ENCODE results near the gene MYOZ3.

MYOZ3 gene

DNA sequence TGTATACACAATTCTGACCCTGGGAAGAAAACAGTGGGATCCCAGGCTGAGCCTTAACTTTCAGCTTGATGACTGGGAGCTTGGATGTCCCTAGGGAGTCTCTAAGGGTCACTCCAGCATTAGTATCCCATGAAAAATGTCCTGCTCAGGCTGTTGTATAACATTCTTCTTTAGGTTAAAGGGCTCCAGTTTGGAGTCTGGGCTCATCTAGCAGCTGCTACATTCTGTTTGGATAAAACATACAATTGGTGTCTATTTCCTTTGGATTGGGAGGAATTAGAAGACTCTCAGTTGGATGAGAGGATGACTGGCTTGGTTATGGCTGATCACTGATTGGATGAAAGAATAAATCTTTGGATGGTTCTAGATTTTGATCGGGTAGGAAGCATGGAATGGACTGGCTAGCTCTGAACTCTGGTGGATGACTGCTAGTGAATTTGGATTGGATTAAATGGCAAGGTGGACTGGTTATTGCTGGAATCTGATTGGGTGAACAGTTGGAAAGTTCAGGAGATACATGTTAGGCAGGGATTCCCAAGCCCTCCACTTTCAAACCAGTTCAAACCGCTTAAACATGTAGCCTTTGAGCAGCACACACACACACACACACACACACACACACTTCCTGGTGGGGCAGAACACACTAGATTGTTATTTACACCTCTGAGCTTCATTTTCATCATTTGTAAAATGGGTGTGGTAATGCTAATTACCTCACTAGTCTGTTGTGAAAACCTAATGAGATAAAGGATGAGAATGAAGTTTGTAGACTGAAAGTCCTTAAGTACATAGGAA is 7.1 kb upstream of the MYOZ3 start:
- no peak for TF ChIP-seq GATA2 (IDR thresholded peaks at IDR 0.05; ENCODE audit: low read depth, low read length)
- no peak for TF ChIP-seq GATA3 (IDR thresholded peaks at IDR 0.05; ENCODE audit: low read depth, low read length)

DNA sequence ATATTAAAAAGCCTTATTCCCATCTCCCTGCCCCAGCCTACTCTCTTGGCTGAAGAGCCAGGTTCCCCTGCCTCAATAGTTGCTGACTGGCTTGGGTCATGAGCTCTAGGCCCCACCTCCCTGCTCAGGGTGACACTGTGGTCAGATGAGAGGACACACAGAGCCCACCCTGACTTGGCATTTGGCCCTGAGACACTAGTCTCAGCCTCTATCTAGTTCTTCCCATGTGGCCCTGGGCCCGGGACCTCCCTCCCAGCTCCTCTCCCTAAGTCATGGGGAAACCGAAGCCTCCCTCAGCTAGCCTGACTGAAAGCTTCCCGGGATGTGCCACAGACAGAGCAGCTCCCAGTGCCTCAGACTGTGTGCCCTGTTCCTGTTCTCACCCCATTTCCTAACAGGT is 5.8 kb upstream of the MYOZ3 start:
- no peak for TF ChIP-seq GATA3 (IDR thresholded peaks at IDR 0.05; ENCODE audit: low read depth, low read length)
- TF ChIP-seq GATA2 (IDR thresholded peaks at IDR 0.05; ENCODE audit: low read depth, low read length): no peak

DNA sequence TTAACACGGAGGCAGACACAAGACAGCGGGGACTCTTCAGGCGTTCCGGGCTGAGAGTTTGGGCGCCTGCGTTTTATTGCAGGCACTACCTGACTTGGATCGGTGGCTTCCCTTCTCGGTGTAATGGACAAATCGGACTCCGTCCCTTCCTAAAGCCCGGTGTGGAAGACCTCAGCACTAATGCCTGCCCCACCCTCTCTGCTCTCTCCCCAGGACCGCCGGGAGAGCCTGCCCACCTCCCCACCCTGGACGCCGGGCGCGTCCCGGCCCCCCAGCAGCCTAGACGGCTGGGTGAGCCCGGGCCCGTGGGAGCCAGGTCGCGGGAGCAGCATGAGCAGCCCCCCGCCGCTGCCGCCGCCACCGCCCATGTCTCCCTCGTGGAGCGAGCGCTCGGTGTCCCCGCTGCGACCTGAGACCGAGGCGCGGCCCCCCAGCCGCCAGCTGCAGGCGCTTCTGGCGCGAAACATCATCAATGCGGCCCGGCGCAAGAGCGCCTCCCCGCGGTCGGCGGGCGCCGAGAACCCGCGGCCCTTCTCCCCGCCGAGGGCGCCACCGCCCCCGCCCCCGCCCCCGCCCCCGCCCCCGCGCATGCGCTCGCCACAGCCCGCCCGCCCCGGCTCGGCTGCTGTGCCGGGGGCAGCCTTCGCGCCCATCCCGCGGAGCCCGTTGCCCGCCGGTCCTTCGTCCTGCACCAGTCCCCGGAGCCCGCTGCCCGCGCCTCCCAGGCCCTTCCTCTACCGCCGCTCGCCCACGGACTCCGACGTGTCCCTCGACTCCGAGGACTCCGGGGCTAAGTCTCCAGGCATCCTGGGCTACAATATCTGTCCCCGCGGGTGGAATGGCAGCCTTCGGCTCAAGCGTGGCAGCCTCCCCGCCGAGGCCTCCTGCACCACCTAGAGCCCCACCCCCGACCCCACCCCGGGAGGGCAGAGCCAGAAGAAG is 4.6 kb upstream of the MYOZ3 start:
- no peak for TF ChIP-seq GATA3 (IDR thresholded peaks at IDR 0.05; ENCODE audit: low read depth, low read length)
- TF ChIP-seq GATA2 (IDR thresholded peaks at IDR 0.05; ENCODE audit: low read depth, low read length): no peak

DNA sequence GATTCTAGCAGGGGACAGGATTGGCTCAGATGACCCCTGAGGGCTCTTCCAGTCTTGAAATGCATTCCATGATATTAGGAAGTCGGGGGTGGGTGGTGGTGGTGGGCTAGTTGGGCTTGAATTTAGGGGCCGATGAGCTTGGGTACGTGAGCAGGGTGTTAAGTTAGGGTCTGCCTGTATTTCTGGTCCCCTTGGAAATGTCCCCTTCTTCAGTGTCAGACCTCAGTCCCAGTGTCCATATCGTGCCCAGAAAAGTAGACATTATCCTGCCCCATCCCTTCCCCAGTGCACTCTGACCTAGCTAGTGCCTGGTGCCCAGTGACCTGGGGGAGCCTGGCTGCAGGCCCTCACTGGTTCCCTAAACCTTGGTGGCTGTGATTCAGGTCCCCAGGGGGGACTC is 2.9 kb upstream of the MYOZ3 start:
- TF ChIP-seq GATA3 (IDR thresholded peaks at IDR 0.05; ENCODE audit: low read depth, low read length) (no peak), GATA2 (IDR thresholded peaks at IDR 0.05; ENCODE audit: low read depth, low read length) (no peak)

DNA sequence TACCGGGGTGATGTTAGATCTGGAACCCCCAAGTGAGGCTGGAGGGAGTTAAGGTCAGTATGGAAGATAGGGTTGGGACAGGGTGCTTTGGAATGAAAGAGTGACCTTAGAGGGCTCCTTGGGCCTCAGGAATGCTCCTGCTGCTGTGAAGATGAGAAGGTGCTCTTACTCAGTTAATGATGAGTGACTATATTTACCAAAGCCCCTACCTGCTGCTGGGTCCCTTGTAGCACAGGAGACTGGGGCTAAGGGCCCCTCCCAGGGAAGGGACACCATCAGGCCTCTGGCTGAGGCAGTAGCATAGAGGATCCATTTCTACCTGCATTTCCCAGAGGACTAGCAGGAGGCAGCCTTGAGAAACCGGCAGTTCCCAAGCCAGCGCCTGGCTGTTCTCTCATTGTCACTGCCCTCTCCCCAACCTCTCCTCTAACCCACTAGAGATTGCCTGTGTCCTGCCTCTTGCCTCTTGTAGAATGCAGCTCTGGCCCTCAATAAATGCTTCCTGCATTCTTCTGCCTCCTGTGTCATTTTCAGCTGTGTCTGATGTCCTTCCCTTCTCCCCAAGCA is 2.3 kb upstream of the MYOZ3 start:
- TF ChIP-seq GATA2 (IDR thresholded peaks at IDR 0.05; ENCODE audit: low read depth, low read length) (no peak), GATA3 (IDR thresholded peaks at IDR 0.05; ENCODE audit: low read depth, low read length) (no peak)

DNA sequence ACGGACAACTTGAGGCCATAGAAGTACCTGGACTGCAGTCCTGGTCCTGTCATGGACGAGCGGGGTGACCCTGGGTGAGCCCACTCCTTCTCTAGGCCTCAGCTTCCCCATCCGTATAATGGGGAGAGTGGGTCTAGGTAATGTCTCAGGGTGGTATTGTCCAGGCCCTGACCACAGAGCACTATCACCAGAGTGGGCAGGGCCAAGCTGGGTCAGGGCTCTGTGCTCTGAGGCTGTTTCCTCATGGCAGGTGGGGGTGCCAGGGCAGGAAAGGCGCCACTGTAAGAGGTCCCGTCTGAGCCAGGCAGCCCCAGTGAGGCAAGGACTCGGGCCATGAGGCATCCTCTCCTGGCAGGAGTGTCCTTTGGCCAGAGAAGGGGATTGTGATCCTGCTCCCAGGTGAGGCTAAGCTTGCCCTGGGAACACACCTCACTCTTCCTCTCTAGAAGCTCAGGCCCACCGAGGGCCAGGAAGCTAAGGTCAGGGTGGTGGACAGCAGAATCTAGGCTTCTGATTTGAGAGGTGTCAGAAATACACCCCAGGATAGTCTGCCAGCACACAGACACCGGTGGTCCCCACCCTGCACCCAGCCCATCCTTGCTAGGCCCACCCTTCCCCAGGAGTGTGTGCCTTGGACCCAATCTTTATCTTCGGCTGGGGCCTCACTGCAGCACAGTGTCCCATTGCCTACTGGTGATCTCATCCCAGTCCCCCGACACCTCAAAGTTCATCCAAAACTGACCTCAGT is 1.5 kb upstream of the MYOZ3 start:
- TF ChIP-seq GATA2 (IDR thresholded peaks at IDR 0.05; ENCODE audit: low read depth, low read length): no peak
- no peak for TF ChIP-seq GATA3 (IDR thresholded peaks at IDR 0.05; ENCODE audit: low read depth, low read length)

DNA sequence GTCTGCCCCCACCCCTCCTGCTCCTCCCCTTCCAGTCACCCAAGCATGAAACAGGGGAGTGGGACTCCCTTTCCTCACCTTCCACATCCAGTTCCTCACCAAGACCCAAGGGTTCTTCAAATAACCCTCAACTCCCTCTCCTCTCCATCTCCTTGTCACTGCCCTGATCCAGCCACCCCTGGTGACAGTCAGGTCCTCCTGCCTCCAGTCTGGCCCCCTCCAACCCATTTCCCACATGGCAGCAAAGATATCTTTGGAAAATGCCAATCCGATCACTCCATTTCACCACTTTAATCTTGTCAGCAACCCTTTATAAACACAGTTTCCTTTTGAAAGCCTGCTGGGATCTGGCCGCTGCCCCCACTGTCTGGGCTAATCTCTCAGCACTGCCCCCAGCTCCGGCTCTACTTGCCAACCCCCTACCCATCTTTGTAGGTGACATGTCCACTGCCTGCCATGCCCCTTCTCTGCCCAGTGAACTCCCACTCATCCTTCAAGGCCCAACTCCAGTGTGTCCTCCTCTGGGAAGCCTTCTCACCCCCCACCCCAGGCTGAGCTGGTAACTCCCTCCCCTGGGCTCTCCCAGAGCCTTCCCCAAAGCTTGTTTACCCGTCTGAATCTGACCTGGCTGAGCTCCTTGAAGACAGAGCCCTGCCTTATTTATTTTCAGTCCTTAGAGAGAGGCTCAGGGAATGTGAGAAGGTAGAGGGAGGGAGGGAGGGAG is 781 bp upstream of the MYOZ3 start:
- no peak for TF ChIP-seq GATA3 (IDR thresholded peaks at IDR 0.05; ENCODE audit: low read depth, low read length)

DNA sequence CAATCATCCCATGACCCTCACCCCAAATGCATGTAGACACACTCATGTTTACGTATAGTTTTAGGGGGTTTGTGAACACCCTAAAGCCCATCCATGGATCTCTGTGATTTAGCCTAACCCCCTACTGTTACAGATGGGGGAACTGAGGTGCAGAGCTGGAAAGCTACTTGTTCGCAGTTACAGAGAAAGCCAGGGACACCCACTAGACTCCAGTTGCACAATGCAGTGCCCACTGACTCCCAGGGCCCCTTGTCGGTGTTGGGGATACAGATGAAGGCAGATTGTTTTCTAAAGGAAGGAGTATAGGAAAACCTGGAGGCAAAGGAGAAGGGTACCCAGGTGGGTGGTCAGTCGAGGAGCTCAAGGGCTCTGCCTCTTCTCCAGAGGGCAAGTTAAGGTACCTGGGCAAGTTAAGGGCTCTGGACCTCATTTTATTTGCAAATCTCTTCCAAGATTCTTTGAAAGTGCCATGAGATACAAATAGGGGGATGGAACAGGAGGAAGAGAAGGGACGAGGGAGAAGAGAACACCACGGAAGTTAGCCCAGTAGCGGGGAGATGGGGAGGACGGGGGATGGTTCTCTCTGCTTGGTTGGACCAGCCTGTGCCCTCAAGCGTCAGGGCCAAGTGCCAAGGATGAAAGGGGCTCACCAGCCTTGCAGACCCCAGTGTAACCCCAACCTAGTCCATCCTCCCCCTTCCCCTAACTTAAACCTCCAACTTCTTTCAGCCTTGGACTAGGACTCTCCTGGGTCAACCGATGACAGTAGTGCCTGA is 958 bp downstream of the MYOZ3 start:
- TF ChIP-seq GATA2 (IDR thresholded peaks at IDR 0.05; ENCODE audit: low read depth, low read length) (0 out of 2 replicates have a peak, but pooled peaks have one; percentile 13), GATA3 (IDR thresholded peaks at IDR 0.05; ENCODE audit: low read depth, low read length) (no peak)

DNA sequence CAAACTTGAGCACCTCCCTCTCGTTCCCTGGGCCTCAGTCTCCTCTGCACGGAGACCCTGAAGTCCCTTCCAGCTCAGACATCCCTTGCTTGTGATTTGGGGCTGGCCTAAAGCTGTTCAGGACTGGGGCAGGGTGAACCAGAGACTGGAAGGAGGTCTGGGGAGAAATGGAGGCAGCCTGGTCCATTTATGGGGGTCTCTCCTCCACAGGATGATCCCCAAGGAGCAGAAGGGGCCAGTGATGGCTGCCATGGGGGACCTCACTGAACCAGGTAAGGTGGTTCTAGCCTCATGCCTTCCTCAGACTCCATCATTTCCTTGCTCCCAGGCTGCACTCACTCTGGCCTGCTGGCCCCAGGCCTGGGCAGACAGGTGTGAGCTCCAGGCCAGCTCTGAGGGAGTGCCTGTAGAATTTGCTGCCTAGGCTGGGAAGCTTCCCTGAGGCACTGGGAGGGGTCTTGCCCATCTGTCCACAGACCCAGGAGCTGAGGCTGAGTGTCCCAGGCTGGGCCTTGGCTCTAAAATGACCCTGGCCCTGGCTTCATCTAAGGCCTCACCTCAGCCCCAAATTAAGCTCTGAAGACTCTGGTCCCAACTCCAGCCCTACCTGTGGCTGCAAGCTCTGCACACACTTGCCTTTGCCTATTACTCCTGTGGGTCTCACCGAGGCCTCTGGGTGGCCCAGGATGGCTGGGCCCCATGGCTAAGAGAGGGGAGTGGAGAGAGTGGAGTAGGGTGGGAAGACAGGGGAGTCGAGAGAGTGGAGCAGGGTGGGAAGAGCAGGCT is 1.9 kb downstream of the MYOZ3 start:
- TF ChIP-seq GATA2 (IDR thresholded peaks at IDR 0.05; ENCODE audit: low read depth, low read length) (no peak), GATA3 (IDR thresholded peaks at IDR 0.05; ENCODE audit: low read depth, low read length) (no peak)

DNA sequence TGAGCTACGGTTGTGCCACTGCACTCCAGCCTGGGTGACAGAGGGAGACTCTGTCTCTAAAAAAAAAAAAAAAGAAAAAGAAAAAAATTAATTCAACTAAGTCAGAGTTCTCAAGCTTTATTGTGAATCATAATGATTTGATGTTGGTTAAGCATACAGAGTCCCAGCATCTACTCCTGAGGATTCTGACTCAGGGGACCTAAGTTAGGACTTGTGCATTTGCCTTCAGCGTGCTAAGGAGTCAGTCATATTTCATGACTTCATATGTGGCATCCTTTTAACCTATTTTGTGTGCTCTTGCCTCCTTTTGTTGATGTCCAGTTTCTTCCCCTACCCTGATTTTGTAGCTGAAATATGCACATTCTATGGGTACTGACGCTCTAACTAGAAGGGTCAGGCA is 2.9 kb downstream of the MYOZ3 start:
- TF ChIP-seq GATA2 (IDR thresholded peaks at IDR 0.05; ENCODE audit: low read depth, low read length): no peak
- TF ChIP-seq GATA3 (IDR thresholded peaks at IDR 0.05; ENCODE audit: low read depth, low read length): no peak

DNA sequence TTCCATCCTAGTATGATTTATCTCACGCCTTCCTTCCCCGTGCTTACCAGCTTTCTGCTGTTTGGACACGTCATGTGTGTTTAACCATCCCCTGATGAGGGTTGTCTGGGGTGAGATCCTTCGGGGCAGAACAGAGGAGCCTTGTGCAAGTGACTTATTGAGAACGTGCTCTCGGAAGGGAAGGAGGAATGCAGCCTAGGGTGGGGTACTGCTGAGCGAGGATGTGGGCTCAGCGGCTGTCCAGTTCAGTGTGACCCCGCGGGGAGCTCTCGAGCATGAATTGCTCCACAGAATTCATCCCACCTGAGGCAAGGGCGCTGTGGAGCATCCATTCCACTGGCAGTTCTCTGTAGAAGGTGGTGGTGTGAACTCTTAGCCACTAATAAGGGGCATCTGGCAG is 4.0 kb downstream of the MYOZ3 start:
- no peak for TF ChIP-seq GATA2 (IDR thresholded peaks at IDR 0.05; ENCODE audit: low read depth, low read length)
- no peak for TF ChIP-seq GATA3 (IDR thresholded peaks at IDR 0.05; ENCODE audit: low read depth, low read length)

Data from SH-SY5Y (cell line).